Measurements from ENCODE around the gene LAD1. TPM values are rescaled to one million over a fixed set of nuclear protein-coding genes. Genes with fewer than 3 reads are reported as not detected.

Gene LAD1
- polyA plus RNA-seq, 3 donors, result not detected

- Mint-ChIP-seq H3K27me3 (ENCODE audit: low read depth in 3 of 3) (peaks cover 8 to 22% (median 20%) of the 10 kb centered on the region in 3 donors), H3K36me3 (no peaks in the 10 kb centered on the region), H3K27ac (no peak overlapping the region), H3K4me3 (no peak overlapping the region), H3K9me3 (no peaks in the 10 kb centered on the region), H3K4me1 (no peaks in the 10 kb centered on the region)
- no peaks in the 10 kb centered on the region for H3K36me3 ChIP-seq (replicated peaks in 1 of 2; ENCODE audit: control insufficient read depth in 1 of 2, insufficient read depth in 2 of 2, low read length in 2 of 2)
- no peaks in the 10 kb centered on the region for H3K9me3 ChIP-seq (replicated peaks in 1 of 2; ENCODE audit: control insufficient read depth in 1 of 2, insufficient read depth in 1 of 2, low read length in 2 of 2)
- H2AFZ ChIP-seq (ENCODE audit: insufficient read depth, low read depth, low read length, poor library complexity, severe bottlenecking), result no peak overlapping the region
- no peak overlapping the region for H3K9ac ChIP-seq (ENCODE audit: insufficient read depth, low read length, poor library complexity, severe bottlenecking)
- WGBS (ENCODE audit: insufficient coverage), result 87% methylated on average over 3 of the region's 3 CpGs
- H3K27me3 ChIP-seq (ENCODE audit: control insufficient read depth in 2 of 2, insufficient read depth in 2 of 2, low read length in 2 of 2), result no peaks in the 10 kb centered on the region
- intact Hi-C loops (cut with micrococcal nuclease), result no loop called here
- H4K20me1 ChIP-seq (ENCODE audit: insufficient read depth, low read length), result no peaks in the 10 kb centered on the region
- no peak overlapping the region for H3K4me3 ChIP-seq (replicated peaks in 1 of 3; ENCODE audit: low read depth in 2 of 3, low read length in 3 of 3)
- H3K4me2 ChIP-seq (replicated peaks; ENCODE audit: extremely low read depth, low read length, poor library complexity, severe bottlenecking), result no peak overlapping the region
- TF ChIP-seq CTCF (IDR thresholded peaks at IDR 0.05), result no peak
- no peak for DNase-seq
- H3K79me2 ChIP-seq (ENCODE audit: insufficient read depth, low read length), result no peaks in the 10 kb centered on the region
- H3K27ac ChIP-seq (ENCODE audit: low read depth in 1 of 2, low read length in 2 of 2), result no peak overlapping the region
- no peaks in the 10 kb centered on the region for H3K4me1 ChIP-seq (ENCODE audit: control insufficient read depth in 1 of 2, insufficient read depth in 2 of 2, low read length in 2 of 2)
These were observed 28.6 kb downstream of the LAD1 start for GRCh38 chr1:201370500-201370899.

GRCh38 chr1:201369209-201369608 is 29.9 kb downstream of the LAD1 start:
- DNase-seq, result no peak
- Histone ChIP-seq H3K27ac (ENCODE audit: low read depth in 1 of 2, low read length in 2 of 2) (no peak overlapping the region), H3K36me3 (replicated peaks in 1 of 2; ENCODE audit: control insufficient read depth in 1 of 2, insufficient read depth in 2 of 2, low read length in 2 of 2) (no peaks in the 10 kb centered on the region), H3K4me1 (ENCODE audit: control insufficient read depth in 1 of 2, insufficient read depth in 2 of 2, low read length in 2 of 2) (no peaks in the 10 kb centered on the region), H3K4me3 (replicated peaks in 1 of 3; ENCODE audit: low read depth in 2 of 3, low read length in 3 of 3) (no peak overlapping the region), H3K27me3 (ENCODE audit: control insufficient read depth in 2 of 2, insufficient read depth in 2 of 2, low read length in 2 of 2) (no peaks in the 10 kb centered on the region), H2AFZ (ENCODE audit: insufficient read depth, low read depth, low read length, poor library complexity, severe bottlenecking) (no peak overlapping the region), H4K20me1 (ENCODE audit: insufficient read depth, low read length) (no peaks in the 10 kb centered on the region), H3K4me2 (replicated peaks; ENCODE audit: extremely low read depth, low read length, poor library complexity, severe bottlenecking) (no peak overlapping the region), H3K9ac (ENCODE audit: insufficient read depth, low read length, poor library complexity, severe bottlenecking) (no peak overlapping the region), H3K9me3 (replicated peaks in 1 of 2; ENCODE audit: control insufficient read depth in 1 of 2, insufficient read depth in 1 of 2, low read length in 2 of 2) (no peaks in the 10 kb centered on the region), H3K79me2 (ENCODE audit: insufficient read depth, low read length) (no peaks in the 10 kb centered on the region)
- Mint-ChIP-seq H3K27ac (no peak overlapping the region), H3K4me3 (no peak overlapping the region), H3K36me3 (no peaks in the 10 kb centered on the region), H3K9me3 (no peaks in the 10 kb centered on the region), H3K27me3 (ENCODE audit: low read depth in 3 of 3) (peaks cover 7 to 16% (median 14%) of the 10 kb centered on the region in 3 donors), H3K4me1 (no peaks in the 10 kb centered on the region)
- WGBS (ENCODE audit: insufficient coverage), result 81% methylated on average over 6 of the region's 6 CpGs
- intact Hi-C loops (cut with micrococcal nuclease), result no loop called here
- no peak for TF ChIP-seq CTCF (IDR thresholded peaks at IDR 0.05)

Measured in CD14-positive monocyte (primary cell).